GM21360 (cell line): ENCODE data around the gene CAPSL.
"Not testable (repeated sequence)": the region's sequence is repeated elsewhere in the genome, so short reads cannot be mapped to it uniquely, and the experiment has no call there.

Experiments used
- ATAC-seq: cut with Tn5 transposase; IDR thresholded peaks from one replicate; pipeline ENCODE4 v1.9.1; 2021; ENCODE audit warnings: mild to moderate bottlenecking, moderate library complexity; ENCODE audit not compliant: unreplicated experiment

Gene CAPSL

DNA sequence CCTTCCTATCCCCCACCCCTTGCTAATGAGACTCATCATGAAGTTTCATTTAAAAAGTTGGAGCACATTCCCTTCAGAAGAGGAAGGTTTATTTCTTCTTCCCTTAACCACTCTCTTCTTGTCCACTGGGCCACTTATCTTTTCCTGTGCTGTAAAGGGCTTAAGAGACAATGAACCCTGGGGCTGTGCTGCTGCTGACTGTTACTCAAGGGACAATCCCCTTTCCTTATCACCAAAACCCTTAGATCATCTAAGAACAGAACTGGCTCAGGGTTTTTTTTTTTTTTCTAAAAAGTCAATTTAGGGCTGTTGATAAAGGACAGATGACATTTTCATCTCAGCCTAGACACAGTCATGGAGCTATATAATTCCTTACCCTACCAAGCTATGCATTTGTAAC is 29.6 kb downstream of the CAPSL start:
- ATAC-seq, result no peak

DNA sequence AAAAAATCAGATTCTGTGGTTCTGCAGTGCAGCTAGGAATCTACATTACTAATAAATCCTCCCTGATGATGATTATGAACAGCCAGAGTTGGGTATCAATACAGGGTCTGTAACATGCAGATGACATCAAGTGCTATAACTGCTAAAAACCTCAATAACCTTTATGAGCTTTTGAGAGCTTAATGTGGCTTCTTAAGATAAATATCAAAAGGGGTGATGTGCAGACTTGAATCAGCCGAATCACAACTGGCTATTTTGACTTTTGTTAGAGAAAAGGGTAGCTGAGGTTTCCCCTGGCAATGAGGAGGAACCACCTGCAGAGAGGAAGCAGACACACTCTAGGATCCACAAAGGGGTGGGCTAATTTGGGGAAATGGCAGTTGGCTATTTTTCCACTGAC is 30.2 kb downstream of the CAPSL start:
- no peak for ATAC-seq

DNA sequence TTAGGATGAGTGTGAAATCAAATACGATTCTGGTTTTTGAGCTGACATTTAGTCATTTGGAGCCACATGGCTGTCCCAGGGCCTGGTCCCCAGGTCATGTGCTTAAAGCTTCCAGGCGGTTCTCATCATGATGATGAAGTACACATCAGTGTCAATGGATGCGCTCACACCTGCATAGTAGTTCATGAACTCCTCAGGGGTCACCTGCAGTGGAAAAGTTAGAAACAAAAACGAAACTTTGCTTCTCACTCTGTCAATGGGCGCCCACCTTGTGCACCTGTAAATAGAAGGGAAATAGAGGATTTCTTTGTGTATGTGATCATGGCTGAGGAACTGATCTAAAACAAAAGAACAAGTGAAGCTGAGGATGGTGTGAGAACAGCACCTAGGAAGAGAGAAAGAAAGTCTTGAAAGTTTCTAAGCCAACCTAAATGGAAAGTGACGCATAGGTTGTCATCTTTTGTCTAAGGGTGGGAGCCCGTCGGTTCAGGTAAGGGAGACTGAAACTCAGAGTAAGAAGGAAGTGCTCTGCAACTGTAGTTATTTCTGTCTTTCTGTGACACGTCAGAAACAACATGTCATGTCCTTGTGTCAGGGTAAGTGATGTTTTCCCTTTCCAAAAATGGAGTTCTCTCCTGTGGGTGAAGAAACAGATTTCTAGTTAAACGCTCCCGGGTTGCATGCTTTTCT is 33.8 kb downstream of the CAPSL start:
- ATAC-seq, result peak; percentile 53

DNA sequence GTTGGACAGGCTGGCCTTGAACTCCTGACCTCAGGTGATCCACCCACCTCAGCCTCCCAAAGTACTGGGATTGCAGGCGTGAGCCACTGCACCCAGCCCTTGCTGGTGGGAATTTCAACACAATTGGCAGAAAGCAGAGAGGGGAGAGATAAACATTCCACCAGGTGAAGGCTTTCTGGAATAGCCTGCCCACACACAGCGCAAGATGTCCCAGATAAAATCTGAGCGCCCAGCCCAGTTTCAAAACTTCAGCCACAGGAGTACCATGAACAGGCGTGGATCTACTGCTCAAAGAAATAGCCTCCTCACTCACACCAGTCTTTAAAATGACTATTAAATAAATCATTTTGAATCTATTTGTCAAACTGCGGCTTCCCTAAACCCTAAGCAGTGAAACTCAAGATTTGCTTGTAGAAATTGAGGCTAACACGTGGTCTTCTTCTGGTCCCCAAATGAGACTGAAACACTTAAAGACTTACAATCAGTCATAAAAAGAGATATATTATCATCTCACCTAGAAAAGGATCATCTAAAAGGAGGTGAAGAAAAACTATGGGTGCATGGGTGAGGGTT is 34.7 kb downstream of the CAPSL start:
- no peak for ATAC-seq

DNA sequence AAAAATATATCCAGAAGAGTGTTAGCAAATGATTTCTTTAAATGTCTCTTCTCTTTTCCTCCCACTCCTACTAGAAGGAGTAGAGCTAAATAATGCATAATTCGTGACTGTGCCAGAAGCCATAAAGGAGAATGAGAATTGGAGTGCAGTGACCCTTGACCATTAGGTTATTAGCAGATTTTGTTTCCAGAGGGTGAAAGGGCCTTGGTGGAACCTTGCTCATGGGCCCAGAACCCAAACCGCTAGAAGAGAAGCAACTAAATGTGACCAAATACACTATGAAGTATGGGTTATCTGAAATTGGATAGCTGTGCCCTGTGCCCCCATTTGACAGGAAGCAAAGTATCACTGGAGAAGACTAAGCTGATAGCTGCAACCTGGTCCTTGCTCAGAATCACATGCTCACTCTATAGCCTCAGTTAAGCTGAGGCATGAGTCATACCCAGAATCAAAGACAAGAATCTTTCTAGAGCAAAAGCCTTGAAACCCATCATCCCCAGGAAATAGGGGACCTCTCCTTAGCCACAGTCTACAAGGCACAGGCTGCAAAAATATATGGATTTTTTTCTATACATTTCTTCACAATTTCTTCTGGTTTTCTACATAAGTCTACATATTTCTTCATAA is 36.3 kb downstream of the CAPSL start:
- ATAC-seq, result peak; percentile 68

DNA sequence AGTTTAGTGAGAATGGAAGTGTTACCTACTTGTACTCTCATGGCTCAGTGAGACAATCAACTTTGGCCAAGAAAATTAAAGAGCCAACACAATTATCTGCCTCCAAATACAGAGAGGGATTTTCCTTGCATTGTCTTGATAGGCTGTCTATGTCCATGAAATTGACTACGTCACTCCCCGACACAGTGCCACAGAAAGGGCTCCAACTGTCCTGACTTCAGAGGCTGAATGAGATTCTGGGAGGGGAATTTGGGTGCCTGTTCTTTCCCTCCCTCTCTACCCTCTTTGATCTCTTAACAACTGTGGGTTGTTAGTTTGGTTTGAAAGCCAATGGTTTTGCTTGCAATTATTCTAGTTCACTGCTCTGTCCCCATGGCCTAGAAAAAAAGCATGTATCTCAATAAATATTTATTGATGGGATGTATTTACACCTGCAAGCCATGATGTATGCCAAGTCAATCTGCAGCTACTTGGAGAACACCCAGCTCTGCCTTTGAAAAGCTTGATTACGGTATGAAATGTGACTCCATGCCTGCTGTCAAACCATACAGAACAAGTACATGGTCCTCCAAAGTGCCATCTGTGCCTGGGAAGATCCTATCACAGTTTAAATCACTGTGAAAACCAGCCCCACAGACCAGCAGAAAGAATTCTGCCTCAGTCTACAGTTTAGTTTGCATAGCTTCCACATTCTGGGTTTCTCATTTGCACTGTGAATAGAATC is 37.3 kb downstream of the CAPSL start:
- ATAC-seq, result no peak

DNA sequence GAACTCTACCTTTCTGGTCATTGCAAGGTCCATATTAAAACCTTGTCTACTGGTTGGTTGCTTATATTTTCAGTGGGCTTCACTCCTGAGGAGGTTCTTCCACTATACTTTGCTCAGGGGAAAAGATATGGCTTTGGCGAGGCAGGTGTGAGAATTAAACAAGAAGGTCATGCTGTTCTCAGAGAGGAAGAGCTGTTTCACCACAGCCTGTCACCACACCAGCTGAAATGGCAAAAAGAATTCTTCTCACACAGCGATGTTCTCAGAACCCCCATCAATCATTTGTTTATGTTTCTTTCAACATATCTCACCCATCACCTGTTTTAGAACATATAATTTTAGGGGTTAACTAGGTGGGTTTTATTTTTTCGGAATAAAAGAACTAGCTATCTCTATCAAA is 38.6 kb downstream of the CAPSL start:
- ATAC-seq, result no peak

DNA sequence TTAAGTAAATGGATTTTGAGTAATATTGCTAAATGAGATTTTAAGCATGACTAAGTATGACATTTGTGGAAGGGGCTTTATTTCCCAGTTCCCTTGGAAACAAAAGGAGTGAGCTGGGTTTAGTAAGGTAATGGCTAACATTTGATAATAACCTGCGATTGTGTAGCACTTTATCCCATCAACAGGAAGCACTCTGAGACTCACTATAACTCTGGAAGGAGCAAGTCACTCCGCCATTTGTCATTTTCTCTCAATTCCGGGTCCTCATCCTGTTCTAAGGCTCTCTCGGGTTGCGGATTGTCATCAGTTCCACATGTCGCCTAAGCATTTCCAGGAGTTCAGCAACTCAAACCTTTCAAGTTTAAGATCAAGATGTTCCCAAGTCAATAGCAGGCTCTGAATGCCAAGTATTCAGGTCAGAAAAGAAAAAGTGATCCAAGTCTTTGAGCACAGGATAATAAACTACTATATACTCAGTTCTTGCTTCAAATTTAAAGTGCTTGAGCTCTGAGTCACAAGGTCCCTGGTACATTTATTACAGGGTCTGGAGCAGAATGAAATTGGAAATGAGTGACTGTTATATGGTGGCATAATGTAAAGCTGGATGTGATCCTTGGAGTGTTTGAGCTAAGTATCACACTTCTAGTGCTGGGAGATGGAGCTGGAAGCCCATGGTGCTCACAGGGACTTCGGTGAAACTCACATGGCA is 39.3 kb downstream of the CAPSL start:
- no peak for ATAC-seq

DNA sequence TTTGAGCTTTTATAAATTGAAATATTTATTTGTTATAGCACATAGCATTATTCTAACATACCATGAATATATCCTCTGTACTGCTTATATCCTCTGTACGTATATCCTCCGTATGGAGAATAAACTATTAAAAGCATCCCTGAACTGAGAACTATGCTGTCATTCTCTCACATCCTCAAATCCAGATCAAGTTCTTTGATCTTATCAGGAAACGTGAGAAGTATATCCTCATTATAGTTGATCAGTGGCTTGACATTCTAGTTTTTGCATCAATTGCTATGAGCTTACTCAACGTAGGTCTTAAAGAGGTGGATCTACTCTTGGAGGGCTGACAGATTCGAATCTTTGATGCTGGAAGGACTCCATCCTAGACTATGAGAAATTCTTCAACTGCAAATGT is 44.3 kb downstream of the CAPSL start:
- ATAC-seq, result no peak

DNA sequence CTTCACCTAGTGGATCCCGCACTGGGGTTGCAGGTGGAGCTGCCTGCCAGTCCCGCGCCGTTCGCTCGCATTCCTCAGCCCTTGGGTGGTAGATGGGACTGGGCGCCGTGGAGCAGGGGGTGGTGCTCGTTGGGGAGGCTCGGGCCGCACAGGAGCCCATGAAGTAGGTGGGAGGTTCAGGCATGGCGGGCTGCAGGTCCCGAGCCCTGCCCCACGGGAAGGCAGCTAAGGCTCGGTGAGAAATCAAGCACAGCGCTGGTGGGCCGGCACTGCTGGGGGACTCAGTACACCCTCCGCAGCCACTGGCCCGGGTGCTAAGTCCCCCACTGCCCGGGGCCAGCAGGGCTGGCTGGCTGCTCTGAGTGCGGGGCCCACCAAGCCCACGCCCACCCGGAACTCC is 45.6 kb downstream of the CAPSL start:
- not testable (repeated sequence) for ATAC-seq

DNA sequence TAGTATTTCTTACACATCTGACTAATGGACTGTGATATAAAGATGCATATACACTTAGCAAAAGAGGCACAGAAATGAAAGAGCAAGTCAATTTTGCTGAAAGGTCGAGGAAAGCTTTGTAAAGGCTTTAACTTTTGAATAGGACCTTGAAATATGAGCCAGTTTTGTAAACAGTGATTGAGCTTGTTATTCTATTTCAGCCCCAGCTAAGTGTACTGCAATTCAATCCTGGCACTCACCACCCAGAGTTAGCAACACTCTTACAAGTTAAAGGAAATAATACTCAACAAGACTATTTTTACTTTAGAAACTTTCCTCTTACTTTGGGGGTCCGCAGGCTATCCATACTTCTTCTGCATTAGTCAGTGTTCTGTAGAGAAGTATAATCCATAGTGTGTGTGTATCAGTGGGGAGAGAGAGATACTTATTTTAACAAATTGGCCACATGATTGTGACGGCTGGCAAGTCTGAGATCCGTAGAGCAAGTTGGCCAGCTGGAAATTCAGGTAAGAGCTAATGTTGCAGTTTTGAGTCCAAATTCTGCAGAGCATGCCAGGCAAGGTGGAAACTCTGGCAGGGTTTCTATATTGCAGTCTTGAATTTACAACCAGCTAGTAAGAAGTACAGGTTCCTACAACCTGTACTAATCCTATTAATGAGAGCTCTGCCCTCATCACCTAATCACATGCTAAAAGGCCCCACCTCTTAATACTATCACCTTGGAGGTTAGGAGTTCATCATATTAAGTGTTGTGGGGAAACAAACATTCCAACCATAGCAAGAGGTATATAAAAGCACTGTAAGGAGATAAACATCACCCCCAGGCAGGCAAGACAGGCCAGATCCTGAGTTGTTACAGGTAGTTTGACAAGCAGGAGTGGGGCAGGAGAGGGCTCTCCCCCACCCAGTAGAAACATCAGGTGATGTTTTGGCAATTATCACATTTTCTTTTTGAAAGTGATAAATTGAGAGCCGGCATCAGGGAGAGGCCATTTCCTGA is 48.1 kb downstream of the CAPSL start:
- ATAC-seq, result no peak

DNA sequence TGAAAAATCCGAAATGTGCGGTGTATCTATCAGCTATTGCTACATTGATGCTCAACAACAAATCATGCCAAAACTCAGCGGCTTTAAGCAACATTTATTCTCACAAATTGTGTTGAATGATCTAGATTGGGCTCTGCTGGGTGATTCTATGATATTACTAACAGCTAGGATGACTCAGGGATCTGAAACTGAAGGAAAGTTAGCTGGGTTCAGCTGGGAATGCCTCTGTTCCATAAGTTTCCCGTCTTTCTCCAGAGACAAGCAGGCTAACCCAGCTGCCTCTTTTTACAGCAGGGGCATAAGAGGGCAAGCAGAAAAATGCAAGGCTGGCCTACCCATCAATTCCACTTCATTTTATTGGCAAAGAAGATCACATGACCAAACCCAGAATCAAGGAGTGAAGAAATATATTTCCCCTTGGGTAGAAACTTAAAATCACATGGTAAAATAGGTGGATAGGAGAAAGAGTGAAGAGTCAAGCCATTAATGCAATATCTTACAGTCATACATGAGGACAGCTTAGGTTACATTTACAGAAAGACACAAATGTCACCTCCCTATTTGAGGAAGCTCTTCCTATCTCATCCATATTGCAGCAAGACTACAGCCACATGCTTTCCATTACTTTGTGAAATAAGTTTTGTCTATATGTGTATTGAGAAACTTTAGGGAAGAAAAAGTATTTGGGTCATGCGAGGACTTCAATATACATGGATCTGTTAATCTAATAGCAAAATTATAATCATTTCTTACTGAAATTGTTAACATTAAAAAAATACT is 50.9 kb downstream of the CAPSL start:
- no peak for ATAC-seq

DNA sequence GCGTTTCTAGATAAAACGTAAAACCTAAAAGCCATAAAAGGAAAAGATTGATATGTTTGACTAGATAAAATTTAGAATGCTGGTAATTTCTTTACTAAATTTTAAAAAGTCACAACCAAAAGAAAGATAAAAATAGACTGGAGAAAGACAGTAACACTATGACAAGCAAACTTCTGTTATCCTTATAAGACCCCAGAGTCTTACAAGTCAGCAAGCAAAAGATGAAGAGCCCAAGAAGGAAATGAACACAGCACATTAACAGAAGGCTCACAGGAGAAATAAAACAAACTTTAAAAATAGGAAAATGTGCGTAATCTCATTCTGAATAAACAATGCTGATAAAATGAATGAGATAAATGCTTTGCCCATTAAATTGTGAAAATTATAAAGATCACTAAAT is 52.0 kb downstream of the CAPSL start:
- ATAC-seq, result no peak

DNA sequence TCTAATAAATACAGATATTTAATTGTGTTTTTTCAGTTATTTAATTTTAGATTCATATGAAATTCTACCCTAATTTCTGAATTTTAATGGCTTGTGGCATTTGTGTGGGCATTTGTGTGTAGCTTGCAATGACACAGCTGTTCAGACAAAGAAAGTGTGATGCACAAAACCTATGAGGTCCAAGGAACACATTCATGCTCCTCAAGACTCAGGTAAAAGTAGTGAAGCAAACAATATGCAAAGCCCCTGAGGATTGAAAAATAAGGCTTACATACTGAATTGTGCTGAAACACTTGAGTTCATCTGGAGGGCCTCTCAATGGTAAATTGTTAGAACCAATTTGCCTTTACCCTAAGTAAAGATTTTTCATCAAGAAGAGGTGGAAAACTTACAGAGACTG is 53.6 kb downstream of the CAPSL start:
- ATAC-seq, result peak; percentile 18

DNA sequence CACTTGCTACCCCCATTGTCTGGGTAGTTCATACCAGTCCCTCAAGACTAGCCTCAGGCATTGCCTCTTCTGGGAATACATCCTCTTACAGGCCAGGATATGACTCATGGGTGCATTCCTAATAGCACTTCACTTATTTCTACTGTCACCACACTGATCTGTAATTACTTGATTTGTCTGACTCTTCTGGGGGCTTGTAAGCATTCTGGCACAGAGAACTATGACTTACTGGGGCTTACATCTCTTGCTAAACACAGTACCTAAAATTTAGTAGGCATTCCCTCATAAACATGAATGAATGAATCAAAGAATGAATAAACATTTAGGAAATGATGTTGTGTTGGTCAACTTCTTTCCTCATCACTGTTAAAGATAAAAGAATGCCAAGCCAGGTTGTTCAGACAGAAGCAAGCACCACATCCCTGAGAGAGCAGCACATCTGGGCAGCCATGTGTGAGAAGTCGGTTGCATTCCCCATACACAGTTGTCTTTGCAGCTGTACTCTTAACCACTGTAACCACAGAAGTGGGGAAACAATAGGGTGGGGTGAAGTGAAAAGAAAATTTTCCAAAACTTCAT is 54.1 kb downstream of the CAPSL start:
- ATAC-seq, result peak; percentile 89

DNA sequence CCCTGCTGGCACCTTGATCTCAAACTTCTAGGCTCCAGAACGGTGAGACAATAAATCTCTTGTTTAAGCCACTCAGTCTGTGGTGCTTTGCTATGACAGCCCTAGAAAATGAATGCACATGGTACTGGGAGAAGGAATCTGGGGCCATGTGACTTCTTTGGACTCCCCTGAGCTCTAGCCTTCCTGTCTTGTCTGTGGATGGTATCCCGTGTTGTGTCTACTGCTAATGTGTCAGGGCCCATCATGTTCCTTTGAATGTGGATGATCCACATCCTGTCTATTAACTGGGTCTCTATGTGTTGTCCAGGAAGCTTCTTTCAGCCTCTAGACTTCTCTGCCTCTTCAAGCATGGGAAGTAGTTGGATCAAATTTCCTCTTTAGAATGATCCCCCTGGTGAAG is 56.7 kb downstream of the CAPSL start:
- no peak for ATAC-seq

DNA sequence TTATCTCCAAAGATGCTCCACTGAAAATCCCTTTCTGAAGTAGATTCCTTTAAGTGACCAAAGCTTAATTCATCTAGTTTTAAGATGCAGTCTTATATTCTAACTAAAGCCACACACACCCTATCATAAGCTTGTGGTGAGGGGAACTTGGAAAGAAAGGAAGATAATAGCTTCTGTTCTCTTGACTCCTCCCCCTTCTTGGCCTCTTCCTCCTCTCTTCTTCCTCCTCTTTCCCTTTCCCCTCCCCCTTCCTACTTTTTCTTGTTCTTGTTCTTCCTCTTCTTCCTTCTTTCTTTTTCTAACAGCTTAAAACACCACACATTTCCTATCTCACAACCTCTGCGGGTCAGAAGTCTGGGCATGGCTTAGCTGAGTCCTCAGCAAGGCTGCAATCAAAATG is 58.3 kb downstream of the CAPSL start:
- ATAC-seq, result no peak

DNA sequence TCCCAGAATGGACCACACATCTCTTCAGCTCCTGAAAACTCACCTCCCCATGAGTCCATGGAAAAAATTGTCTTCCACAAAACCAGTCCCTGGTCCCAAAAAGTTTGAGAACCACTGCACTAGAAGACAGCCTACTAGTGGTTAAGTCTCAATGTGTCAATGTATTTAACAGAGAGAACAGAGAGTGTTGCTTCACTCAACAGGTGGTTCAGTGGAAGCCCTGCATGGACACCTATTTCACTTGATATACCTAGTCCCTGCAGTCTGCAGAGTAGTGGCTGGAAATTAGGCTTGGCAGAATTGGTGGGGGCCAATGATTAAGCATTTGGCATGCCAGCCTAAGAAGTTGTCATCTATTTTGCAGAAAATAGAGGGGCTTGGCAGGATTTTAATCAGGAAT is 58.8 kb downstream of the CAPSL start:
- no peak for ATAC-seq

DNA sequence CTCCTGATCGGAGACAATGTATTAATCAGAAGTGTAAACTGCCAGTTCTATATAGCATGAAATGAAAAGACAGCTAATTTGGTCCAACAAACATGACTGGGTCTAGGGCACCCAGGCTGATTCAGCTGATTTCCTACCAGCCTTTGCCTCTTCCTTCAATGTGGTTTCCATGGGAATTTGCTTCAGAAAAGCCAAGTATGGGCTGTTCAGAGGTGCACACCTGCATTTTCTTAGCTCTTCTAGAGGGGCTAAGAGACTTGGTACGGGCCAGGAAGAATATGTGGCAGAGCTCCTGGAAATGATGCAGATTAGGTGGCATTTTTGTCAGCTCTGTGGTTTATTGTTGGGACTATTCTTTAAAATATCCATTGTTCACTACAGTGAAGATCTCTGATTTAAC is 59.3 kb downstream of the CAPSL start:
- no peak for ATAC-seq
